ENCODE data around the gene FAAH. TPM values are rescaled to one million over a fixed set of nuclear protein-coding genes. Genes with fewer than 3 reads are reported as not detected.
"Not testable (repeated sequence)": the region's sequence is repeated elsewhere in the genome, so short reads cannot be mapped to it uniquely, and the experiment has no call there.

The FAAH gene
- 10 to 100 TPM; 18.1 to 50.5 (median 27.7) TPM for total RNA-seq

DNA sequence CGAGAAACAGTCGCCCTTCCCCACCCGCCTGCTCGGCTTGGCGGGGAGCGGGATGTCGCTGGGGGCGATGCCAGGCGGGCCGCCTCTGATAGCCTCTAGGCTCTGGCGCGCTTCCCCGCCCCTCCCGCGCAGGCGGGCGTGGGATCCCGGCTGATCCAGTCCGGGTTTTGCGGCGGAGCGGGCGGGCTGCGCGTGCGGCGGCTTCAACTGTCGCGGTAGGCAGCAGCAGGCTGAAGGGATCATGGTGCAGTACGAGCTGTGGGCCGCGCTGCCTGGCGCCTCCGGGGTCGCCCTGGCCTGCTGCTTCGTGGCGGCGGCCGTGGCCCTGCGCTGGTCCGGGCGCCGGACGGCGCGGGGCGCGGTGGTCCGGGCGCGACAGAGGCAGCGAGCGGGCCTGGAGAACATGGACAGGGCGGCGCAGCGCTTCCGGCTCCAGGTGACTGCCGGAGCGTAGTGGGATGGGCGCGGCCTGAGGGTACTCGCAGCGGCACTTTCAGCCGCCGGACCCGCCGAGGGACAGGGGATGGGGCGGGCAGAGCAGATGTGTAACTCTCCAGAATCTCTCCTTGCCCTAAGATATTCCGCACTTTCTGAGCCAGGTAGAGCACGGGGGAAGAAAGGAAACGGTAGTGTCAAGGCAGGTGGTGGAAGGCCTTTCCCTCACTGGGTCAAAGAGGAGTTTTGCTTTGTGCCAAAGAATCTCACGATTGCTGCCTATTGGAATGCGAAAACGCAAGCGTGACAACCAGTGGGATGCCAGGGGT lies at the start of gene FAAH:
FAAH (plus strand) TSS at position 210 of the 764 bp plus-strand sequence; CDS start at position 242, 32 bp downstream.
- no peak for TF ChIP-seq POLR2AphosphoS5 (IDR thresholded peaks at IDR 0.05)
- TF ChIP-seq EP300 (IDR thresholded peaks at IDR 0.05): no peak
- TF ChIP-seq, protein P1, sequence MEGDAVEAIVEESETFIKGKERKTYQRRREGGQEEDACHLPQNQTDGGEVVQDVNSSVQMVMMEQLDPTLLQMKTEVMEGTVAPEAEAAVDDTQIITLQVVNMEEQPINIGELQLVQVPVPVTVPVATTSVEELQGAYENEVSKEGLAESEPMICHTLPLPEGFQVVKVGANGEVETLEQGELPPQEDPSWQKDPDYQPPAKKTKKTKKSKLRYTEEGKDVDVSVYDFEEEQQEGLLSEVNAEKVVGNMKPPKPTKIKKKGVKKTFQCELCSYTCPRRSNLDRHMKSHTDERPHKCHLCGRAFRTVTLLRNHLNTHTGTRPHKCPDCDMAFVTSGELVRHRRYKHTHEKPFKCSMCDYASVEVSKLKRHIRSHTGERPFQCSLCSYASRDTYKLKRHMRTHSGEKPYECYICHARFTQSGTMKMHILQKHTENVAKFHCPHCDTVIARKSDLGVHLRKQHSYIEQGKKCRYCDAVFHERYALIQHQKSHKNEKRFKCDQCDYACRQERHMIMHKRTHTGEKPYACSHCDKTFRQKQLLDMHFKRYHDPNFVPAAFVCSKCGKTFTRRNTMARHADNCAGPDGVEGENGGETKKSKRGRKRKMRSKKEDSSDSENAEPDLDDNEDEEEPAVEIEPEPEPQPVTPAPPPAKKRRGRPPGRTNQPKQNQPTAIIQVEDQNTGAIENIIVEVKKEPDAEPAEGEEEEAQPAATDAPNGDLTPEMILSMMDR (IDR thresholded peaks at IDR 0.05): no peak
- no peak for TF ChIP-seq POLR2A (IDR thresholded peaks at IDR 0.05)
- peaks cover 33% of the 10 kb centered on the region for H3K4me1 ChIP-seq
- H3K27ac ChIP-seq: no peak within 1 kb of the TSS
- H3K27me3 ChIP-seq: no peaks in the 10 kb centered on the region
- no peaks in the 10 kb centered on the region for H3K36me3 ChIP-seq
- WGBS: 1% methylated on average over 47 of the region's 75 CpGs
- H3K9me3 ChIP-seq: peaks cover 3% of the 10 kb centered on the region
- no peak for DNase-seq (ENCODE audit: low spot score in 2 of 2)
- H3K4me3 ChIP-seq: peak within 1 kb of the TSS; percentile 61

DNA sequence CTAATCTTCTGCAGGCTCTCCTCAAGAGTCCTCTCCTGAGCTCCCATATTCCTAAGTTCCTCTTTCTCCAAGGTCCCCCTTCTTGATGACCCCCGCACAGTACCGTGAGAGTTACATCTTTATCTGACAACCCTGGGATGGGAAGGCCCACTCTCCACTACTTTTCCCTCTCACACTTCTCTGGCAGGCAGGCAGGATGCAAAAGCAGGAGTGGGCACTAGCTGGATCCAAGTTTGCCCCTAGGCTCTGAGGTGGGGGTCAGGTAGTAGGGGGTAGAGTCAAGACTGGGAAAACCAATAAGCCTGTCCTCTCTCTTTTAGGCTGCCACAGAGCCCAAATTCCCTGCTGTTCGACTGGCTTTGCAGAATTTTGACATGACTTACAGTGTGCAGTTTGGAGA lies 49.6 kb upstream of the FAAH start:
- peaks cover 12% of the 10 kb centered on the region for H3K4me1 ChIP-seq
- H3K27ac ChIP-seq: no peak overlapping the region
- H3K27me3 ChIP-seq: no peaks in the 10 kb centered on the region
- H3K36me3 ChIP-seq: peaks cover 59% of the 10 kb centered on the region
- H3K4me3 ChIP-seq: no peak overlapping the region
- 92% methylated on average over 3 of the region's 3 CpGs for WGBS
- TF ChIP-seq, protein P1 (IDR thresholded peaks at IDR 0.05): no peak
- TF ChIP-seq EP300 (IDR thresholded peaks at IDR 0.05): no peak
- TF ChIP-seq POLR2AphosphoS5 (IDR thresholded peaks at IDR 0.05): no peak
- no peak for TF ChIP-seq POLR2A (IDR thresholded peaks at IDR 0.05)
- no peaks in the 10 kb centered on the region for H3K9me3 ChIP-seq
- peak in 1 of 2 donors; percentile 56 for DNase-seq (ENCODE audit: low spot score in 2 of 2)

DNA sequence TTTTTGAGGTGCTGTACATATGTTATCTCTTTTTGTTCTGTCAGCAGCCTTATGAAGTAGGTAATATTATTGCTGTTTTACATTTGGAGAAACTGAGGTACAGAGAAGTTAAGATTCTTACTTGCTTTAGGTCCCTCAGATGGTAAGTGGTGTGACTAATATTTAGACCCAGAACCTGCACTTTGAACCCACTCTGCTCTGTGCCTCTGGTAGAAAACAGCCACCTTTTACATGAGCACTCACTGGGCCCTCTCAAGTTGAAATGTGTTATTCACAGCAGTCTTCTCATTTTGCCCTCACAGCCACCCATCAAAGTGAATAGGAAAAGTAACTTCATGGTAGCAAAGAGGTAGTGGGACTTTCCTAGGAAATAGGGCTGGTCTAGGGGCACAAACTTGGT lies 48.8 kb upstream of the FAAH start:
- Histone ChIP-seq H3K4me1 (peaks cover 11% of the 10 kb centered on the region), H3K36me3 (peaks cover 67% of the 10 kb centered on the region), H3K27me3 (no peaks in the 10 kb centered on the region), H3K9me3 (no peaks in the 10 kb centered on the region), H3K27ac (no peak overlapping the region), H3K4me3 (no peak overlapping the region)
- no peak for TF ChIP-seq POLR2A (IDR thresholded peaks at IDR 0.05)
- TF ChIP-seq EP300 (IDR thresholded peaks at IDR 0.05): no peak
- TF ChIP-seq, protein P1 (IDR thresholded peaks at IDR 0.05): no peak
- no peak for TF ChIP-seq POLR2AphosphoS5 (IDR thresholded peaks at IDR 0.05)
- DNase-seq (ENCODE audit: low spot score in 2 of 2): no peak

DNA sequence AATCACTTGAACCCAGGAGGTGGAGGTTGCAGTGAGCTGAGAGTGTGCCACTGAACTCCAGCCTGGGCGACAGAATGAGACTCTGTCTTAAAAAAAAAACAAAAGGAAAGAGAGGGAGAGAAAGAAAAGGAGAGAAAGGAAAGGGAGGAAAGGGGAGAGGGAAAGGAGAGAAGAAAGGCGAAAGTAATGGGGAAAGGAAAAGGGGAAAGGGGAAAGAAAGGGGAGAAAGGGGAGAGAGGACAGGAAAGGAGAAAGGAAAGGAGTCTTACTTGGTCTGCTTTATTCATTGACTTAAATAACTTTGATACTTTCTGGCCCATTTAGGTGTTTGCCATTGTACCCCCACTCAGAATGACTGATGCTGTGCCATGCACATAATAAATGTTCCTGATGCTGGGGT lies 41.8 kb upstream of the FAAH start:
- no peak for TF ChIP-seq POLR2A (IDR thresholded peaks at IDR 0.05)
- TF ChIP-seq, protein P1 (IDR thresholded peaks at IDR 0.05): no peak
- H3K27ac ChIP-seq: no peak overlapping the region
- H3K4me3 ChIP-seq: no peak overlapping the region
- DNase-seq (ENCODE audit: low spot score in 2 of 2): no peak
- 100% methylated on average over 2 of the region's 2 CpGs for WGBS
- no peaks in the 10 kb centered on the region for H3K27me3 ChIP-seq
- no peaks in the 10 kb centered on the region for H3K4me1 ChIP-seq
- peaks cover 89% of the 10 kb centered on the region for H3K36me3 ChIP-seq
- no peaks in the 10 kb centered on the region for H3K9me3 ChIP-seq

DNA sequence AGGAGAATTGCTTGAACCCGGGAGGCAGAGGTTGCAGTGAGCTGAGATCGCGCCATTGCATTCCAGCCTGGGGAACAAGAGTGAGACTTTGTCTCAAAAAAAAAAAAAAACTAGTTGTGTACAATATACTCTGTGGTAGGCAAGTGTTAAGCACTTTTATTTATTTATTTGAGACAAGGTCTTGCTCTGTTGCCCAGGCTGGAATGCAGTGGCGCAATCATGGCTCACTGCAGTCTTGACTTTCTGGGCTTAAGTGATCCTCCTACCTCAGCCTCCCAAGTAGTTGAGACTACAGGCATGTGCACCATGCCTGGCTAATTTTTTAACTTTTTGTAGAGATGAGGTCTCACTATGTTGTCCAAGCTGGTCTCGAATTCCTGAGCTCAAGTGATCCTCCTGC lies 38.2 kb upstream of the FAAH start:
- not testable (repeated sequence) for H3K27ac ChIP-seq, H3K27me3 ChIP-seq, H3K4me3 ChIP-seq, H3K4me1 ChIP-seq, H3K9me3 ChIP-seq
- DNase-seq (ENCODE audit: low spot score in 2 of 2): peak in 1 of 2 donors; percentile 13
- H3K36me3 ChIP-seq: peaks cover 91% of the 10 kb centered on the region
- 84% methylated on average over 5 of the region's 5 CpGs for WGBS

DNA sequence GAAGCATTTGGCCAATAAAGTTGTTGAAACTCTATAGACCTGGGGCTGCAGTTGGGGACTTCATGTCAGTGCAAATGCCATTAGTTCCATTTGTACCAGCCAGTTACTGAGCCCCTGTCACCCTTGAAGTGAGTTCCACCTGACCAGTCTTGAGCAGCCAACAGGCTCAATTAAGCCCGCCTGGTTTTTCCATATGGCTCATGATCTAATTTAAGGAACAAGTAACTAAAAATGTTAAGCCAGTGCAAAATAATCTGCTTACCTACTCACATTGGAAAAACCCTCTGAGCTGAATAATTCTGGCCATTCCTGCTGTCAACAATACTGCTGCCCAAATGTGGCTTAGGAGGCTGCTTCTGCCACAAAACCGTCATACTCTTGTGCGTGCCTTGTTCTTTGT lies 32.0 kb upstream of the FAAH start:
- Histone ChIP-seq H3K9me3 (no peaks in the 10 kb centered on the region), H3K4me1 (no peaks in the 10 kb centered on the region), H3K27ac (no peak overlapping the region), H3K4me3 (no peak overlapping the region), H3K36me3 (peaks cover 72% of the 10 kb centered on the region), H3K27me3 (no peaks in the 10 kb centered on the region)
- no peak for TF ChIP-seq POLR2A (IDR thresholded peaks at IDR 0.05)
- TF ChIP-seq, protein P1 (IDR thresholded peaks at IDR 0.05): no peak
- TF ChIP-seq EP300 (IDR thresholded peaks at IDR 0.05): no peak
- TF ChIP-seq POLR2AphosphoS5 (IDR thresholded peaks at IDR 0.05): no peak
- 96% methylated on average over 3 of the region's 3 CpGs for WGBS
- DNase-seq (ENCODE audit: low spot score in 2 of 2): peak in 1 of 2 donors; percentile 15
